H9 (cell line): ENCODE measurements around the gene RERE. TPM values are rescaled to one million over a fixed set of nuclear protein-coding genes. Genes with fewer than 3 reads are reported as not detected.

Experiments used
- DNase-seq: peaks from one replicate; pipeline ENCODE4 v3.0.0-alpha.2; 2017
- H2AFZ ChIP-seq: one replicate; pipeline ENCODE4 v1.6.1; 2013; ENCODE audit warnings: mild to moderate bottlenecking, low read length, control low read depth, moderate library complexity
- H2AK5ac ChIP-seq: 2 replicates; pipeline ENCODE4 v1.6.1; 2013; ENCODE audit warnings: low read length, control low read depth, mixed read lengths; ENCODE audit not compliant: insufficient read length
- H2BK120ac ChIP-seq: one replicate; pipeline ENCODE4 v1.6.1; 2013; ENCODE audit warnings: low read depth, mild to moderate bottlenecking, low read length, control low read depth, inconsistent platforms; ENCODE audit not compliant: poor library complexity, severe bottlenecking
- H2BK12ac ChIP-seq: 2 replicates; pipeline ENCODE4 v1.6.1; 2013; ENCODE audit warnings: low read length, control low read depth, mixed read lengths, low read depth; ENCODE audit not compliant: insufficient read length
- H2BK15ac ChIP-seq: 2 replicates; pipeline ENCODE4 v1.6.1; 2013; ENCODE audit warnings: low read depth, low read length, control low read depth
- H2BK20ac ChIP-seq: one replicate; pipeline ENCODE4 v1.6.1; 2013; ENCODE audit warnings: low read depth, mild to moderate bottlenecking, low read length, control low read depth, inconsistent platforms; ENCODE audit not compliant: poor library complexity, severe bottlenecking
- H2BK5ac ChIP-seq: 2 replicates; pipeline ENCODE4 v1.6.1; 2013; ENCODE audit warnings: low read length, control low read depth, mixed read lengths; ENCODE audit not compliant: insufficient read length
- H3K14ac ChIP-seq: 2 replicates; pipeline ENCODE4 v1.6.1; 2013; ENCODE audit warnings: low read length, control low read depth; ENCODE audit not compliant: insufficient read depth
- H3K18ac ChIP-seq: 2 replicates; pipeline ENCODE4 v1.6.1; 2013; ENCODE audit warnings: low read depth, mild to moderate bottlenecking, mixed read lengths, low read length, control low read depth; ENCODE audit not compliant: insufficient read length
- H3K23ac ChIP-seq: 2 replicates; pipeline ENCODE4 v1.6.1; 2013; ENCODE audit warnings: low read length, control low read depth, mixed read lengths, low read depth; ENCODE audit not compliant: insufficient read length
- H3K23me2 ChIP-seq: 2 replicates; pipeline ENCODE4 v1.6.1; 2013; ENCODE audit warnings: low read depth, mild to moderate bottlenecking, mixed read lengths, low read length, control low read depth; ENCODE audit not compliant: insufficient read length, poor library complexity, severe bottlenecking
- H3K27ac ChIP-seq: 2 replicates; pipeline ENCODE4 v1.5.1; 2013; ENCODE audit warnings: low read length, control low read depth, mixed read lengths, low read depth; ENCODE audit not compliant: insufficient read length
- H3K27me3 ChIP-seq: 2 replicates; pipeline ENCODE4 v1.6.1; 2013; ENCODE audit warnings: low read length, control low read depth, inconsistent platforms; ENCODE audit not compliant: insufficient read depth
- H3K4ac ChIP-seq: 2 replicates; pipeline ENCODE4 v1.6.1; 2013; ENCODE audit warnings: low read depth, mild to moderate bottlenecking, control low read depth, inconsistent platforms, low read length, moderate library complexity
- H3K4me1 ChIP-seq: 2 replicates; pipeline ENCODE4 v1.6.1; 2013; ENCODE audit warnings: low read length, control low read depth, inconsistent platforms; ENCODE audit not compliant: insufficient read depth
- H3K4me2 ChIP-seq: 2 replicates; pipeline ENCODE4 v1.6.1; 2013; ENCODE audit warnings: low read length, control low read depth, mixed read lengths; ENCODE audit not compliant: insufficient read length, insufficient read depth
- H3K56ac ChIP-seq: 2 replicates; pipeline ENCODE4 v1.6.1; 2013; ENCODE audit warnings: low read depth, mild to moderate bottlenecking, mixed read lengths, low read length, control low read depth; ENCODE audit not compliant: insufficient read length
- H3K79me1 ChIP-seq: 2 replicates; pipeline ENCODE4 v1.6.1; 2013; ENCODE audit warnings: low read depth, mild to moderate bottlenecking, moderate library complexity, low read length, control low read depth, inconsistent platforms; ENCODE audit not compliant: insufficient read depth, poor library complexity, severe bottlenecking
- H3K79me2 ChIP-seq: 2 replicates; pipeline ENCODE4 v1.6.1; 2013; ENCODE audit warnings: low read length, control low read depth, inconsistent platforms; ENCODE audit not compliant: insufficient read depth
- H3K9ac ChIP-seq: 2 replicates; pipeline ENCODE4 v1.6.1; 2013; ENCODE audit warnings: low read length, control low read depth, mixed read lengths; ENCODE audit not compliant: insufficient read length; ENCODE audit errors: extremely low read depth
- H3K9me3 ChIP-seq: one replicate; pipeline ENCODE4 v1.6.1; 2013; ENCODE audit warnings: low read depth, low read length, inconsistent platforms; ENCODE audit not compliant: control insufficient read depth
- H3T11ph ChIP-seq: one replicate; pipeline ENCODE4 v1.6.1; 2013; ENCODE audit warnings: mild to moderate bottlenecking, low read length, control low read depth, inconsistent platforms
- H4K20me1 ChIP-seq: one replicate; pipeline ENCODE4 v1.6.1; 2013; ENCODE audit not compliant: control insufficient read depth, insufficient read length, insufficient read depth
- H4K5ac ChIP-seq: 2 replicates; pipeline ENCODE4 v1.6.1; 2013; ENCODE audit warnings: low read depth, mild to moderate bottlenecking, mixed read lengths, low read length, control low read depth; ENCODE audit not compliant: insufficient read length
- H4K8ac ChIP-seq: replicated peaks from 2 replicates; pipeline ENCODE4 v1.6.1; 2013; ENCODE audit warnings: low read length, control low read depth, mixed read lengths, low read depth; ENCODE audit not compliant: insufficient read length
- H4K91ac ChIP-seq: 2 replicates; pipeline ENCODE4 v1.6.1; 2013; ENCODE audit warnings: low read depth, mild to moderate bottlenecking, moderate library complexity, mixed read lengths, low read length, control low read depth; ENCODE audit not compliant: insufficient read length
- H3K27ac Mint-ChIP-seq, 3 experiments: 2 replicates in 2 of 3; 3 replicates in 1 of 3; pipeline ENCODE4 v1.8.0; 2020 to 2021; ENCODE audit warnings: mixed read lengths in 3 of 3, mild to moderate bottlenecking in 1 of 3, moderate library complexity in 1 of 3
- H3K27me3 Mint-ChIP-seq: 2 replicates; pipeline ENCODE4 v1.8.0; 2021; ENCODE audit warnings: low read depth, mild to moderate bottlenecking, moderate library complexity, mixed read lengths
- H3K36me3 Mint-ChIP-seq, 3 experiments: 2 replicates in 2 of 3; 3 replicates in 1 of 3; pipeline ENCODE4 v1.8.0; 2020 to 2021; ENCODE audit warnings: low read depth in 3 of 3, mixed read lengths in 3 of 3; ENCODE audit not compliant: insufficient read depth in 1 of 3
- H3K4me1 Mint-ChIP-seq, 2 experiments: 2 replicates each; pipeline ENCODE4 v1.8.0; 2020; ENCODE audit warnings: mixed read lengths in 2 of 2
- H3K4me3 Mint-ChIP-seq, 2 experiments: 2 replicates in 1 of 2; 3 replicates in 1 of 2; pipeline ENCODE4 v1.8.0; 2020 to 2021; ENCODE audit warnings: mild to moderate bottlenecking in 2 of 2, mixed read lengths in 2 of 2, moderate library complexity in 1 of 2
- H3K9me3 Mint-ChIP-seq, 2 experiments: 2 replicates in 1 of 2; 3 replicates in 1 of 2; pipeline ENCODE4 v1.8.0; 2020; ENCODE audit warnings: mild to moderate bottlenecking in 2 of 2, mixed read lengths in 2 of 2, moderate library complexity in 1 of 2
- CTCF ChIP-seq: fragments of 200-600 bp; sonication (generic); conservative IDR thresholded peaks from 3 replicates; pipeline ENCODE4 v1.8.0; 2021; ENCODE audit warnings: antibody characterized with exemption, mild to moderate bottlenecking
- WGBS: extraction: QIAGEN DNeasy Blood & Tissue Kit; methylation state at CpG from one replicate; pipeline ENCODE4 v1.1.7; 2013; ENCODE audit warnings: missing lambda C conversion rate, low lambda C conversion rate, mixed read lengths; ENCODE audit not compliant: insufficient read length; ENCODE audit errors: extremely low coverage; 5-methylcytosine and 5-hydroxymethylcytosine counted together
- total RNA-seq: library from RNA; stranded (reverse); gene quantifications from 2 replicates; pipeline ENCODE4 v1.2.1, GENCODE V29; 2021

The RERE gene
- total RNA-seq, 1 experiment from 2014 or later, result 103 TPM

- no peaks in the 10 kb centered on the region for H3K79me1 ChIP-seq
- no peak overlapping the region for H2BK120ac ChIP-seq
- no peaks in the 10 kb centered on the region for H3K9me3 Mint-ChIP-seq
- H4K20me1 ChIP-seq, result no peaks in the 10 kb centered on the region
- H2BK20ac ChIP-seq, result no peak overlapping the region
- WGBS, result no CpG with 5 or more reads among the region's 1 CpG
- H3K27me3 ChIP-seq, result no peaks in the 10 kb centered on the region
- no peak overlapping the region for H2AK5ac ChIP-seq
- H3K14ac ChIP-seq, result no peak overlapping the region
- H3K4me1 ChIP-seq, result no peaks in the 10 kb centered on the region
- no peak overlapping the region for H3T11ph ChIP-seq
- H2BK5ac ChIP-seq, result no peak overlapping the region
- H4K91ac ChIP-seq, result no peak overlapping the region
- peaks cover 7 to 38% (median 37%) of the 10 kb centered on the region in 3 experiments; a peak in 5 of 7 replicates for H3K36me3 Mint-ChIP-seq
- peaks cover 6 to 13% of the 10 kb centered on the region in 2 experiments for H3K4me1 Mint-ChIP-seq
- H2BK12ac ChIP-seq, result no peak overlapping the region
- no peak overlapping the region for H3K23ac ChIP-seq
- DNase-seq, result no peak
- no peak overlapping the region for H4K8ac ChIP-seq
- no peak overlapping the region for H3K18ac ChIP-seq
- TF ChIP-seq CTCF, result no peak
- no peaks in the 10 kb centered on the region for H3K23me2 ChIP-seq
- no peak overlapping the region for H3K4ac ChIP-seq
- no peak overlapping the region for H3K4me3 Mint-ChIP-seq
- no peaks in the 10 kb centered on the region for H3K27me3 Mint-ChIP-seq
- H4K5ac ChIP-seq, result no peak overlapping the region
- no peak overlapping the region for H2AFZ ChIP-seq
- H2BK15ac ChIP-seq, result no peak overlapping the region
- no peak overlapping the region for H3K9ac ChIP-seq
- H3K4me2 ChIP-seq, result no peak overlapping the region
- no peak overlapping the region for H3K56ac ChIP-seq
- H3K27ac ChIP-seq, result no peak overlapping the region
- H3K9me3 ChIP-seq, result no peaks in the 10 kb centered on the region
- H3K27ac Mint-ChIP-seq, result no peak overlapping the region; a peak in 1 of 7 replicates
- H3K79me2 ChIP-seq, result no peaks in the 10 kb centered on the region
These were observed 276.5 kb downstream of the RERE start for GRCh38 chr1:8540971-8541370.
